Measurements from ENCODE around the gene PLD5.
"Not testable (repeated sequence)": the region's sequence is repeated elsewhere in the genome, so short reads cannot be mapped to it uniquely, and the experiment has no call there.

Gene PLD5

DNA sequence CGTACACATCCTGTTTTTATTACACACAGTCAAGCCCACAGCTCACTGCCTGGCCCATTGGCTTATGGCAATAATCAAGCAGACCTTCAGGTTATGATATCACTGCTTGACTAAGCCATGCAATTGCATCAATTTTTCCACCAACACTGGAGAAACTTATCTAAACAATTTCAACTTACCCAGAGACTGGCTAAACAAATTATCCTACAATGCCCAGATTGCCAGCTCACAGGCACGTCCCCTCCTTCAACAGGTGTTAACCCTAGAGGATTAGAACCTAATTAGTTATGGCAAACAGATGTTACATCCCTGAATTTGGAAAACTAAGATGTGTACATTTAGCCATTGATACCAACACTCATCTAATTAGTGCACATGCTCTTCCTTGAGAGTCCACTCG lies 310.0 kb downstream of the PLD5 start:
- not testable (repeated sequence) for DNase-seq (ENCODE audit: low read depth in 2 of 3, low spot score in 1 of 3)

DNA sequence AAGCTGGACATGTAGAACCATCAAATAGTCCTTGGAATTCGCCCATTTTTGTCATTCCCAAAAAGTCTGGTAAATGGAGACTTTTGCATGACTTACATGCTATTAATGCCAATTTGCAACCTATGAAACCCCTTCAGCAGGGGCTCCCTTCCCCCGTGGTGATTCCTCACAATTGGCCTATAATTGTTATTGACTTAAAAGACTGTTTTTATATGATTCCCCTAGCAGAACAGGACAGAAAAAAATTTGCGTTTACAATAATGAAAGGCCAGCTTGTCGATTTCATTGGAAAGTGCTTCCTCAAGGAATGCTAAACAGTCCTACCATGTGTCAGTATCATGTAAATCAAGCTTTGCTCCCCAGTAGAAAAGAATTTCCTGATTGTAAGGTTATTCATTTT lies 311.5 kb downstream of the PLD5 start:
- not testable (repeated sequence) for DNase-seq (ENCODE audit: low read depth in 2 of 3, low spot score in 1 of 3)

DNA sequence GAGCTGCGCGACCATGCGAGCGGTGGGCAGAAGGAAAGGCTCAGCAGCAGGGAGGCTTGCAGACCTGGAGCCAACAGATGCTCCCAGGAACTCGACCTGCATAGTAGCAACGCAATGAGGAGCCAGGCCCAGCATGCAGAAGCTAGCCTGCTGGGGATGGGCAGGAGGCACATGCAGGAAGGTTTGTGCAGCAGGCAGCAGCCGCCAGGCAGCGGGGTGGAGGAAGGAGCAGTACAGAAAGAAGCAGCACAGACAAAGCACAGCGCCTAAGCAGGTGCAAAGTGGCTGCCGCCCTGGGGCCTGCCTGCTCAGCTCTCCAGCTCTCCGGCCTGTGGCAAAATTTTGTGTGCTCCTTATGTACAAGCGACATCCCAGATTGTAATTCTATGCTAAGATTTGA lies 312.1 kb downstream of the PLD5 start:
- no peak for DNase-seq (ENCODE audit: low read depth in 2 of 3, low spot score in 1 of 3)

DNA sequence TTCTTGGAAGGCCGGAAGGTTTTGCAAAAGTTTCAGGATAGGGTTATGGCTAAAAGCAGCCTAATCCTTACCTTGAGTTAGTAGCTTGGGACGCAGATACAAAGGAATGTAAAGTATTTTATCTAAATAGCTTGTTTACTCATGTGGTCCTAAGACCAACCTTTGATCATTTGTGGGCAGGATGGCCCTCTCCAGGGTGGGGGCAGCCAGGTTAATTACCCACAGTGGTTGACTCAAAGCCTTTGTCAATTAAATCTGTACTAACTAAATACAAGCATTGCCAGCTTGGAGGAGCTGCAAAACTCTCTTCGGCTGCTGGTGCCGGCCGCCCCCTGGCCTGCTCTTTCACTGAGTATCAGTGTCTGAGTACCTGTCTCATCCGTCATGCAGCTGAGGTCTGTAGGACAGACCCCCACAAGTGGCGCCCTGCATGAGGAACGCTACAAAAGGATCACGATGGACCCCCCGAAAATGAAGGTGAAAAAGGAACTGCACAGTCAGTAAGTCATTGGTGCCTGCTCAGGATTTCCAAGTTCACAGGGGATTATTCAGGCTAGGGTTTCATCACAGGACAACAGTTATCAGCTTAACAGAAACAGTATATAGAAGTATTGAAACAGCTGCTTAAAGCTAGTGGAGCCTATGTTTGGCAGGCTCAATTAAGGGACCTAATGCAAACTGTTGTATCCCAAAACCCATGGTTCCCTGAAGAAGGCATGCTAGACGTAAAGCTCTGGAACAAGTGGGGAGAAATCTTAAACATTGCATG lies 313.1 kb downstream of the PLD5 start:
- no peak for DNase-seq (ENCODE audit: low read depth in 2 of 3, low spot score in 1 of 3)

DNA sequence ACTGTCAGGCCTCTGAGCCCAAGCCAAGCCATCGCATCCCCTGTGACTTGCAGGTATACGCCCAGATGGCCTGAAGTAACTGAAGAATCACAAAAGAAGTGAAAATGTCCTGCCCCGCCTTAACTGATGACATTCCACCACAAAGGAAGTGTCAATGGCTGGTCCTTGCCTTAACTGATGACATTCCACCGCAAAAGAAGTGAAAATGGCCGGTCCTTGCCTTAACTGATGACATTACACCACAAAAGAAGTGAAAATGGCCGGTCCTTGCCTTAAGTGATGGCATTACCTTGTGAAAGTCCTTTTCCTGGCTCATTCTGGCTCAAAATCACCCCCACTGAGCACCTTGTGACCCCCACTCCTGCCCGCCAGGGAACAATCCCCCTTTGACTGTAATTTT lies 314.2 kb downstream of the PLD5 start:
- DNase-seq (ENCODE audit: low read depth in 2 of 3, low spot score in 1 of 3) = not testable (repeated sequence)

DNA sequence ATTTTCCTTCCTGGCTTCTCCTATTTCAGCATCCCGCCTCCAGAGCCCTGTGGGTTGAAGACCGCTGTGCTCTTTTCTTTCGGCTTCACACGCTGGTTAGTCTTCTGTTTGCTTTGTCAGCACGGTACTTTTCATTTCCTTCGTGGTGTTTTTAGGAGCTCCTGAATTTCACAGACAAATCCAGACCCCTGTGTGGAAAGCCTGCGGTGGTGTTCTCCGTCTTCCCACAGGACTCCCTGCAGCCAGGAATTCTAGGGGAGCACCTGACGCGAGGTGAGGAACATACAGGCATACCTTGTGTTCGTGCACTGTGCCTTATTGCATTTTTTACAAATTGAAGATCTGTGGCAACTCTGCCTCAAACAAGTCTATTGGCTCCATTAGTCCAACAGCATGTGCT lies 315.4 kb downstream of the PLD5 start:
- DNase-seq (ENCODE audit: low read depth in 2 of 3, low spot score in 1 of 3) = no peak

DNA sequence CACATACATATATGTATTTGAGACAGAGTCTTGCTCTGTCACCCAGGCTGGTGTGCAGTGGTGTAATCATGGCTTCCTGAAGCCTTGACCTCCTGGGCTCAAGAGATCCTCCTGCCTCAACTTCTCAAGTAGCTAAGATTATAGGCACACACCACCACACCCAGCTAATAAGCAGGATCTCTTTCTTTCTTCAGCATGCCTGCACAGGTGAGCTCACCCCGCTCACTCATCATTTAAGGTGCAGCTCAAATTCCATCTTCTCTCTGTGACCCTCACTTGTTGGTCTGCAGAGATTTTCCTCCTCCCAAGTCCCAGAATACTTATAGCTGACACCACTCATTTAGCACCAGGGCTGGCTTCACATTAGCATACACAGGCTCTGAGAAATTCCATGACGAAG lies 316.5 kb downstream of the PLD5 start:
- DNase-seq (ENCODE audit: low read depth in 2 of 3, low spot score in 1 of 3) = no peak

DNA sequence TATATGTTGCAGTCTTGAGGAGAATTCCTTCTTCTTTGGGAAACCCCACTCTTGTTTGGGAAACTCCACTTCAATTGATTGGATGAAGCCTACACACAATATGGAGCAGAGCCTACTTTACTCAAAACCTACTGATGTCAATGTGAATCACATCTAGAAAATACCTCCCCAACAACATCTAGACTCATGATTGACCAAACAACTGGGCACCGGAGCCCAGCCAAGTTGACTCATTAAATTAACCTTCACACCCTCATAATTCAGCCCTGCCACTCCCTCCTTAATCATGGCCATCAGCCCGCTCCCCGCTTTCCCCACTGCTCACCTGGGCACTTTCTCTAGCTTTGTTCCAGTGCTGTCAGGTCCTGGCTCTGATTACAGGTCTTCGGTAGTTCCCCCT lies 317.5 kb downstream of the PLD5 start:
- DNase-seq (ENCODE audit: low read depth in 2 of 3, low spot score in 1 of 3) = no peak

DNA sequence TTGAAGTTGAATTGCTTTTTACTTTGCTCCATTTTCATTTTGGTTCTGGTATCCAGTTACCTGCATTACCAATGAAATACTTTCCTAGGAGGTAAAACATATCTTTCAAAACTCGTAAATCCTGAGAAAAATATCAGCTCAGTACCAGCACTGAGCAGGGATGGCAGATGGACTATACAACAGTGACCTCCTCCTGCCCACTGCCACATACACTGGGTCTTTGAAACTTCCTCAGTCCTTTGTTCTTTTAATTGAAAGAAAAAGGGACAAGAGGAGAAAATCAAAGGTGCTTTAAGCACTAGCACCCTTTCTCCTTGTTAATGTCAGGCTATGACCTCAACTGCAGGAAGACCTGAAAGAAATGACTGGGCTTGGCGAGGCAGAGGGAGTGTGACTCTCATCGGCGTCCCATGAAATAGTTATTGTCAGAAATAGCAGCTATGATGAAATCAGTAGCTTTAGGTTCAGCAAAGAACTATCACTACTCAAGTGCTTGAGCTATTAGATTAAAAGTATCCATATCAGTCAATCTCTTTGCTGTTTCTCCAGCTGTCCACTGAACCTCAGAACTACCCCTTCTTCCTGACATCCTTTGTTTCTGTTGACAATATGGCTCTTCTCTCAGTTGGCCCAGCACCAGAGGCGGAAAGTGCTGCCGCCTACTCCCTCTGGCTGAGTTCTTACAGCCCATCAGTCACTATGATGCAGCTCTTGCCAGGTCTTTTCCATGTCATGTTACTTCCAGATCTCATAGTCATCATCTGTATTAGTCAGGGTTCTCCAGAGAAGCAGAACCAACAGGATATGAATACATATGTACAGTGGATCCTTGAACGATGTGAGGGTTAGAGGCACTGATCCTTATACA lies 318.6 kb downstream of the PLD5 start:
- no peak for DNase-seq (ENCODE audit: low read depth in 2 of 3, low spot score in 1 of 3)

DNA sequence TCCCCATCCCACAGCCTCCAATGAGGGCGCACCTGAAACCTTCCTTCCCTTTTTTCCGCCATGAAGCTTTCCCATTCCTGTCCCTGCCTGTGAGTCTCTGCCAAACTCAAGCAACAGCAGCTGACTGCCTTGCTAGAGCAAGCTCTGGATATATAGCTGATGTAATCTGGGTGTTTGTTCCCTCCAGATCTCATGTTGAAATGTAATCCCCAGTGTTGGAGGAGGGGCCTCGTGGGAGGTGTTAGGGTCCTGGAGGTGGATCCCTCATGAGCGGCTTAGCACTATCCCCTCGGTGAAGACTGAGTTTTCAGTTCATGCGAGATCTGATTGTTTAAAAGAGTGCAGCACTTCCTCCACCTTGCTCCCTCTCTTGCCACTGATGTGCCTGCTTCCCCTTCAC lies 321.2 kb downstream of the PLD5 start:
- no peak for DNase-seq (ENCODE audit: low read depth in 2 of 3, low spot score in 1 of 3)

DNA sequence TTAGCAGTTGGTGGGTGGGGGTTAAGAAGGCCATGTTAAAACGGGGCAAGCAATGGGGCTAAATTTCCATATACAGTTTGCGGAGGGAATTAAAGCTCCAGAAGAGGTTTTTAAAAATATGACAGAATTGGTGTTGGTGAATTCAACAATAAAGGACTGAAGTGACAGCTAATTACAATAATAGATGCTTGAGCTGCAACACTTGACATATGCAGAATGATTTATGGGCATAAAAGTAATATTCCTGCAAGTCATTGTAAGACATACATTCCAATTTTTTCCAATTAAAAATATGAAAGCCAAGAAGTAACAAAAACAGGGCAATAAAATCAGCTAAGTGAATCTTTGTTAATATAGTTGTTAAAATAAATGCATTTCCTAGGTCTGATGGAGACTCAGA lies 323.4 kb downstream of the PLD5 start:
- no peak for DNase-seq (ENCODE audit: low read depth in 2 of 3, low spot score in 1 of 3)

DNA sequence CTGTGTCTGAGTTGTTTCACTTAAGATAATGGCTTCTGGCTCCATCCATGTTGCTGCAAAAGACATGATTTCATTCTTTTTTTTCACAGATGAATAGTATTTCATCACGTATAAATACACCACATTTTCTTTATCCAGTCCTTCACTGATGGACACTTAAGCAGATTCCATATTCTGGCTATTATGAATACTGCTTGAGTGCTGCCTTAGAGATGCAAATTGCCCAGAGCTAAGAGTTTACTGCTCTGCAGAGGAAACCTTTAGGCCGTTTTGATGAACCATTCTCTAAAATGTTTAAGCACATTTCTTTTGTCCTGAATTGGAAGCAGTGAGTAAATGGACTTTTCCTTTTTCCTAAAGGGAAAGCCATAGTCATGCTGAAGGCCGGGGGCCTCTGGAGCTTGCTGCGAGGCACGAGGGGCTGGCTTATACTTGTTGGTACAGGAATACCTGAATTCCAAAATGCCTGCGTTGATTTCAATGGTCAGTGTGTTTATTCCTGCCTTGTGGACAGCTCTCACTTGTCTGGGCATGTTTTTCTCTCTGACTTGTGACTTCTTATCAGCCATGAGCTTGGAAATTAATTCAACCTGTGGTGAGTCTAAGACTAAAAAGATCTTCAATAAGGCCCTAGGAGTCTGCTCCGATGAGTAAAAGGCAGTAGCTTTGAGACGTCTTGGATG lies 324.6 kb downstream of the PLD5 start:
- no peak for DNase-seq (ENCODE audit: low read depth in 2 of 3, low spot score in 1 of 3)

DNA sequence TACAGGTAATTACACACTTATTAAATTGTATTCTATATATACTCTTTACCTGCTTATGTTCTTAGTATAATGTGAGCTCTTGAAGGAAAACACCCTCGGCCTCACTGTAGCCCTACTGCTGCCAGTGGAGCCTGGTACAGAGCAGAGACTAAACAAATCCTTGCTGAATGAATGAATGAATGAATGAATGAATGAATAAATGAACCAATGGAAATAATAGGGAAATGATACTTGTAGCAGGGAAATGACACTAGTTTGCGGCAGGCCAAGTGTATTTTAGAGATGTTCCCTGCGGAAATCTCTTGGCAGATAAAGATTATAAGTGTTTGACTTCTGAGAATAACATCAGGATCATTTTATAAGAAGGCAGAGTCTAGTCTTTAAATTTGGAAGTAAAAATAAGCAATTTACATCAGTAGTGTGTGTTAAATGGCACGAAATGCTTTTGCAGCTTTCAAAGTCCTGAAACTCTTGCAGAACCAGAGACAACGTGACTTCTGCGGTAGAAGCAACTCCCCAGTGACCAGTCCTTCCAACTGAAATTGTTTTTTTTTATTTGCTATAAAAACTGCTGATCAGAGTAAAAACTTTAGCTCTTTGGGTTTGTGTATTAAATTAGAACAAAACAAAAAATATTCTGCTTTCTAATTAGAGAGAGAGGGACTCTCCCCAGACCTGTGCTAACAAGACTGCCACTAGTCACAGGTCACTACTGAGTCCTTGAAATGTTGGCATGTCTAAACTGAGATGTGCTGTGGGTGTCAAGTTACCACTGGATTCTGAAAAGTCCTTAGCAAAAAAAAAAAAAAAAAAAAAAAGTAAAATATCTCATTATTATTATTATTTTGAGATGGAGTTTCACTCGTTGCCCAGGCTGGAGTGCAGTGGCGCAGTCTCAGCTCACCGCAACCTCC lies 326.3 kb downstream of the PLD5 start:
- no peak for DNase-seq (ENCODE audit: low read depth in 2 of 3, low spot score in 1 of 3)

DNA sequence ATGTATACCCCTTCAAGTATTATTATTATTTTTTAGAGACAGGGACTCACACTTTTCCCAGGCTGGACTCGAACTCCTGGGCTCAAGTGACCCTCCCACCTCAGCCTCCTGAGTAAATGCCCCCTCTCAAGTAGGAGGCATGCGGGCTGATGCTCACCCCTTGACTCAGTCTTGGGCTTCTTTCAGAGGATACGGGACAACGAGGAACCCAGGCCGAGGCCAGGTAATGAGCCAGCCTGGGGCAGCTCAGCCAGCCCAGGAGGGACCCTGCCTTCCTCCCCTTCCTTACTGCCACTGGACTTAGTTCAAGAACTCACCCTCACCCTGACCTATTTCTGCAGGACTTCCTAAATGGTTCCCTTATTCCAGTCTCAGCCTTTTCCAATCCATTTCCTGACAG lies 327.6 kb downstream of the PLD5 start:
- DNase-seq (ENCODE audit: low read depth in 2 of 3, low spot score in 1 of 3) = no peak

DNA sequence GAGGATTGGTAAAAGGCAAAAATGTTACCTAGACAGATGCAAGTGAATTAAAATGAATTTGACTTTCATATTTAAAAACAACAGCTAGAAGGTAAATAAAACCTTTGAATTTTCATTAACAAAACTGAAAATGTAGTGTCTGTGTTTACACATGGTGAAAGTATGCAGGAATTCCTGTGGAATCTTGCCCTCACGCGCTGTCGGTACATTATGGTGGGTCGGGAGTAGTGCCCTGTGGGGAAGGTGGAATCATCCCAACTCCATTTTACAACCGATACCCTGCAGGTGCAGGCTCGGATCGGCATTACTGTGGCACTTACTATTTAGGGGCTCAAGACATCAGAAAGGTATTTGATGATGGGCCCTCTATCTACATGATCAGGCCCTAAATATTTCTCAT lies 328.4 kb downstream of the PLD5 start:
- no peak for DNase-seq (ENCODE audit: low read depth in 2 of 3, low spot score in 1 of 3)

DNA sequence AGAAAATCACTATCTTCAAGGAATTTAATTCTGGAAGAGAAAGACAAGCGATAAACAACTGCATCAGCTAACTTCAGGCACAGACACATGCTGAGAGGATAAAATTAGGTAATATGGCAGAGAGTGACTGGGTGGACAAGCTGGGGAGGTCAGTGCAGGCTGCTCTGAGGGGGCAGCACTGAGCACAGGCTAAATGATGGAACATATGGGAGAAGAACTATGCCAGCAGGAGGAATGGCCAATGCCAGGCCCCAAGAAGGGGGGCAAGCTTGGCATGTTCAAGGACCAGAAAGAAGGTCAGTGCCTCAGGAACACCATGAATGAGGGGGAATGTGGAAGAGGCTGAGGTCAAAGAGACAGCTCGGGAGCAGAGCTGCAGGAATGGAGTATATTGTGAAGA lies 334.9 kb downstream of the PLD5 start:
- DNase-seq (ENCODE audit: low read depth in 2 of 3, low spot score in 1 of 3) = no peak

DNA sequence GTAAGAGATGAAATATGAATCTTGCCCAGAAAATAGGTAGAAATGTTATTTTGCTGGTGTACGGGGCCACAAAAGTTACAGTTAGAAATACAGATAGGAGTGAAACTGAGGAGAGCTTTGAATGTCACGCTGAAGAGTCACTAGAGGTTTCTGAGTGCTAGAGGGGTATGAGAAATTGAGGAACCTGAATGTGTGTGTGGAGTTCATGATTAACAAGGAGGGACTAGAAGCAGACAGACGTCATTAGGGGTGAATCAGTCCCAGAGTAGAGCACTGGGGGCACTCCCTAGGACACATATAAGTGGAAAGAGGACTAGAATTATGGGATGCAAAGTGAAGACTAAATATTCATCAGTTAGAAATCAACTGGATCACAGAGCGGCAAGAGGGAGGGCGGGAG lies 336.7 kb downstream of the PLD5 start:
- DNase-seq (ENCODE audit: low read depth in 2 of 3, low spot score in 1 of 3) = no peak

DNA sequence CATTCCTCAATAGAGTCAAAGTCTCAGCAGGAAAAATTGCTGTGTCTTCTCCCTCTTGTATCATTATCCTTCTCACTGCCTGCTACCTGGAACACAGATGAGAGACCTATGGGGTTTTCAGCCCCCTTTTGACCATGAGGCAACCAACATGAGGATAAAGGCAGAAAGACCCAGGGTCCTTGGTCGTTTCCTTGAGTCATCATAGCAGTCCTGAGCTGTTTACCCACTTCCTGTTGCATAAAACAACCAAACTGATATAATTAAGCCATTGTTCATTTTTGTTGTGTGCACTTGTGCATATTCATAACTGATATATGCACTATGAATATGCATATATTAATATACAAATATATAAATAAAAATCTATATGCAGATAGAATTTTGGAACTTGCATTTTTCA lies 337.3 kb downstream of the PLD5 start:
- DNase-seq (ENCODE audit: low read depth in 2 of 3, low spot score in 1 of 3) = no peak

DNA sequence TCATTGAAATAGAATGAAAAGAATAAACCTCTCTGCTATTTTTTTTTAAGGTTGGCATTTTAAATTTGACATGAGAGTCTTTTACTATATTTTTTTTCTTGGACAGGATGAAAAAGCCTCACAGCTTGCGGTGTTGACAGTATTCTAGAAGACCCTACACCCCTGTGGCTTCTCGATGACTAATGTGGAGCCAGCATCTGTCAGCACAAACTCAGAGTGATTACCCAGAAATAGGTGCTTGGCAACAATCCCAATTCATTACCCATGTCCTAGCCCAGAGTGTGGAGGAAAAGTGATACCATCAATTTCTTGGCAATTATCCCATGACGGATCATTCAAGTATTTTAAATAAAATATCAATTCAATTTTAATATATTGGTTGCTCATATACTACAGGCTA lies 338.8 kb downstream of the PLD5 start:
- no peak for DNase-seq (ENCODE audit: low read depth in 2 of 3, low spot score in 1 of 3)

DNA sequence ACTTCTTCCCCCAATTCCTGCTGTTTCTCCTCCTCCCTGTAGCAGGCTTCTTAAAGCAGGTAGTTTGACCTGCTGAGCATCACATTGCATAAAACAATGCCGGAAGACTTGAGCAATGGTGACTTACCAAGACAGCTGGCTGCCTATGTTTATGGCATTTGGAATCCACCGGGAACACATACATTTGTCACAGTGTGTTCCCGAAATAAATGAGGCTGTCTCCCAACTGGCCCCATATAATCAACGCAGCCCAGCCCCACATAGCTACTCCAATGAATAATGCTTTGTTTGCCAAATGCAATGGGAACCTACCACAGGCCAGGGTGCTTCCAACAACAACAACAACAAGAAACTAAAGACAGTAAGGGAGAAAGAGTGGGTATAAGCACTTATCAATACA lies 339.5 kb downstream of the PLD5 start:
- no peak for DNase-seq (ENCODE audit: low read depth in 2 of 3, low spot score in 1 of 3)

DNA sequence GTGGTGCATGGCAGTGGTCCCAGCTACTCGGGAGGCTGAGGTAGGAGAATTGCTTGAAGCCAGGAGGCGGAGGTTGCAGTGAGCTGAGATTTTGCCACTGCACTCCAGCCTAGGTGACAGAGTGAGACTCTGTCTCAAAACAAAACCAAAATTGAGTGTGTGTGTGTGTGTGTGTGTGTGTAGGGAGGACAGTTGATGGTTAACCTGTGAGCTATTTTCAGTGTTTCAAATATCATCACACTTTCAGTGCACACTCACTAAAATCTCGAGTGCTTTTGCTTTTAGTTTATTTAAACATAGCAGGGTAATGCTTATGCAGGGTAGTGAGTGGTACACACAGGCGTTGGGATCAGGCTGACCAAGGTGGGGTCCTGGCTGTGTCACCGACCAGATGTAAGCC lies 344.7 kb downstream of the PLD5 start:
- not testable (repeated sequence) for DNase-seq (ENCODE audit: low read depth in 2 of 3, low spot score in 1 of 3)

Measured in stimulated activated CD4-positive, alpha-beta T cell treated with anti-CD3 and anti-CD28 coated beads, Interleukin-12 subunit alpha, Interleukin-12 subunit beta, amount 100 ng/mL, for 48 hours (primary cell).